HG03139 (cell line): ENCODE data around the gene SPIN2B.
"Not testable (repeated sequence)": the region's sequence is repeated elsewhere in the genome, so short reads cannot be mapped to it uniquely, and the experiment has no call there.

Source experiments
- ATAC-seq: cut with Tn5 transposase; IDR thresholded peaks from one replicate; pipeline ENCODE4 v1.9.1; 2021; ENCODE audit not compliant: unreplicated experiment

Gene SPIN2B

GRCh38 chrX:57121162-57121755 lies at the start of gene SPIN2B:
TSS of gene SPIN2B (minus strand) at chrX:57121548.
- ATAC-seq, result peak; percentile 99

GRCh38 chrX:57156397-57157049 lies 35.2 kb upstream of the SPIN2B start:
- ATAC-seq, result no peak

DNA sequence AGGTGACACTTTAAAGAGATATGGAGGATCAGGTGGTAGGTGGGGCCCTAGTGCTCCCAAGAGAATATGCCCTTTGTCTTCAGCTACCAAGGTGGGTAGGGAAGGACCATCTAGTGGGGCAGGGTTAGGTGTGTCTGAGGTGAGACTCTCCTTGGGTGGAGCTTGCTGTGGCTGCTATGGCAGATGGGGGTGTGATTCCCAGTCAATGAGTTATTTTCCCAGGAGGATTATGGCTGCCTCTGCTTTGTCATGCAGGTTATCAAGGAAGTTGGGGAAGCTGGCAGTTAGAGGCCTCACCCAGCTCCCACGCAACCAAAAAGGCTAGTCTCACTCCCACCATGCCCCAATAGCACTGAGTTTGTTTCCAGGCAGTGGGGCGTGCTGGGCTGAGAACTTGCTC lies 33.8 kb upstream of the SPIN2B start:
- no peak for ATAC-seq

DNA sequence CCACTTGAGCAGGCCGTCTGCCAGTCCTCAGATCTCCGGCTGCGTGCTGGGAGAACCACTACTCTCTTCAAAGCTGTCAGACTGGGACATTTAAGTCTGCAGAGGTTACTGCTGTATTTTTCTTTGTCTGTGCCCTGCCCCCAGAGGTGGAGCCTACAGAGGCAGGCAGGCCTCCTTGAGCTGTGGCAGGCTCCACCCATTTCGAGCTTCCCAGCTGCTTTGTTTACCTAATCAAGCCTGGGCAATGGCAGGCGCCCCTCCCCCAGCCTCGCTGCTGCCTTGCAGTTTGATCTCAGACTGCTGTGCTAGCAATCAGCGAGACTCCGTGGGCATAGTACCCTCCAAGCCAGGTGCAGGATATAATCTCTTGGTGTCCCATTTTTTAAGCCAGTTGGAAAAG lies 30.9 kb upstream of the SPIN2B start:
- not testable (repeated sequence) for ATAC-seq

- no peak for ATAC-seq
These were observed 17.3 kb upstream of the SPIN2B start for GRCh38 chrX:57138674-57139073.

GRCh38 chrX:57137501-57137900 lies 16.2 kb upstream of the SPIN2B start:
- no peak for ATAC-seq

DNA sequence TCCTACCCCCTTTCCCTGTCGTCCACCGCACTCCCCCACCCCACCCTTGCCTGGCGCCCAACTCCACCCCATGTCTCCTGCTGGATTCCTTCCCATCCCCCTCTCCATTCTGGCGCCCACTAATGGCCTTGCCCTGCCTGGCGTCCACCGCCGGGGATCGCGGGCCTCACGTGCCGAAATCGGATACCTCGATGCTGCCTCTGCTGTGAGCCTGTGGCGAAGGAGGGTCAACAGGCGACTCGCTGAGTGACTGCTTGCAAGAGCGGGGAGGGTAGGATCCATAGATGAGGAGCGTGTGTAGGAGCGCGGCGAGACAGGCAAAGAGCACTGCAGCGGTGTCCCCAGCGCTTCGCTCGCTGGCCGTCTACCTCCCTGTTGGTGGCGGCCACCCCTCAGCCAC lies 15.7 kb upstream of the SPIN2B start, which contains the start of gene SPIN2A:
TSS of gene SPIN2A (minus strand) at position 325 of the 400 bp plus-strand sequence. CDS start 800 bp downstream, outside the sequence.
- ATAC-seq, result not testable (repeated sequence)

GRCh38 chrX:57136589-57136988 lies 15.2 kb upstream of the SPIN2B start:
- not testable (repeated sequence) for ATAC-seq

DNA sequence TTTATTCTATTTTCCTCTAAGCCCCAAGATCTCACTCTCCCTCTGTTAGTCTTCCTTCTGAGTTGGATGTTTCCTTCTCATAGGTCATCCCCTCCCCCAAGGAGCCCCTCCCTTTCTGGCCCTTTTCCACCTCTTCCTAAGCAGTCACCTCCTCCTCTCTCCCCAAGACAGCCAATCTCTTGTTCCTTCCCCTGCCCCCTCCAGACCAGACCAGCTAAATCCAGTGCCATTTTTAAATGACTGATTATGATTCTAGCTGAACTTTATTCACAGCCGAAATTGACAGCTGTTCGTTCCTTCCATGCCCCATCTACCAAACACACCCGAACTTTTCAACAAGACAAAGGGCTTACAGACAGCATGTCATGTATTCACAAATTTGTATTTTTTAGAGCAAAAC lies 13.9 kb upstream of the SPIN2B start:
- ATAC-seq, result no peak

DNA sequence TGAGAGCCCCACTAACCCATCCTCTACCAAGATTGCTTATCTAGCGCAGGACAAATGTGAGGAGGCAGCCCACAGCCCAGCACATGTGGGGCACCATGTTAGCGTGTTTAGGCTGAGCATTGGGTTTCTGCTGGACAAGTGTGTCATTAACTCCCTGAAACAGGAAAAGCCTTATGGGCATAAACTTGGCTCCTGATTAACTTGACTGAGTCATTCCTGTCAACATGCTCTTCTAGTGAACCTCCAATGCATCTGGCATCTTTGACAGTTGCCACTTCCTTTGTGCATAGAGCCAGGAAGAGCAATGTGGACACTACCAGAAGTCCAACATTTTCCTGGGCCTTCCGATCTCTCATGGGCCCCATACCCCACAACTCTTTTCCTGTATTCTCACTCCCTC lies 13.4 kb upstream of the SPIN2B start:
- ATAC-seq, result no peak

DNA sequence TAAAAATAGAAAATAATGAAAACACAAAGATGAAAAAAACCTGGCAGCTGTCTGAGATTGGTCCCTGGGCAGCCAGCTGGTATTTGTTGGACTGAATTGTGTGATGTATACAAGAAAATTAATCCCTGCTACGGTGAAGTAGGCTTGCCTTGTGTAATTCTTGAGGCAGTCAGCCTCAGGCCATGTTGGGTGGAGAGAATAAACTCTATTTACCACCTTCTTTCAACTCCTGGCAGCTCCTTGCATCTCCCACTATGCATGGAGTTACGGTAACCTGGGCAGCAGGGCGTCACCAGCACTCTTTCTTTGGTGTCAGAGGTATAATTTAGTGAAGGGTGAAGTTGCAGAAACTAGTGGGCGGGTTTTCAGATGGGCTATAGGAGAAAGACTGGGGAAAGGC lies 12.4 kb upstream of the SPIN2B start:
- ATAC-seq, result no peak

DNA sequence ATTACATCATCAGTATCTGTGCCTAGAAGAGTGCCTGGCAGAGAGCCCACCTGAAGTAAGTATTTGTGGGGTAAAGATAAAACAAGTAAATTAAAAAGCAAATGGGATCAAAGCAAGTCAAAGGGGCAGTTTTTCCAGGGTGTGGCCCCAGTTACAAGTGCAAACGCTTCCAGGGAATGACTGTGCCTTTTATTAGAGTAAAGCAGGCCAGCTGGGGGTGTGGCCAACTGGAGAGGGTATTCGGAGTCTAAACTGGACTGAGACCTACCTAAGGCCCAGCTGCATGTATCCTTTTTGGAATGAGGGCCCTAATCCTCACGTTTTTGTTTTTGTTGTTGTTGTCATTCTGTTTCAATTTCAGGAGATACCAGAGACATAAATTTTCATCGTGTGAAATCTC lies 11.9 kb upstream of the SPIN2B start:
- ATAC-seq, result not testable (repeated sequence)

- ATAC-seq, result no peak
These were observed 10.7 kb upstream of the SPIN2B start for GRCh38 chrX:57132046-57132445.

GRCh38 chrX:57121816-57122215 lies 468 bp upstream of the SPIN2B start:
- no peak for ATAC-seq

DNA sequence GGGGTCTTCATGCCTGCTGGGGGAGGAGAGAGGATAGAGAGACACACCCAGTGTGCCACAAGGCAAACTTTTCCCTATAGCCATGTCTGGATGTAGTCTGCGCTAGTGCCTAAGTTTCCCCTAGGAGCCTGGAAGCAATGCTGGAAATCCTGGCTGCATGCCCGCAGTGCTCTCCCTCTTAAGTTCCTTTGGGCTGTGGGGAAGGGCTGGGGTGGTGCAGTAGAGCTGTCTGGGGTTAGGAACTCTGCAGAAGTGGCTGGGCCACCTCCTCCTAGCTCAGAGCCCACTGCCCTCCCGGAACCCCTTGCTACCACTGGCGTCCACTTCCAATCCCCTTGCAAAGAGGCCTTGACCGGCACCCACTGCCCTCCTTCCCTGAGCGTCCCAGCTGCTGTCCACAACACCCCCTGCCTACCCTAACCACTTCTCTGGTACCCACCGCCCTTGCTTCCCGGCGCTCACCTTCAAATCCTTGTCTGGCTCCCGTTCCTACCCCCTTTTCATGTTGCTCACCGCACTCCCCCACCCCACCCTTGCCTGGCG lies 658 bp downstream of the SPIN2B start:
- not testable (repeated sequence) for ATAC-seq

- no peak for ATAC-seq
These were observed 1.9 kb downstream of the SPIN2B start for GRCh38 chrX:57119416-57119815.

DNA sequence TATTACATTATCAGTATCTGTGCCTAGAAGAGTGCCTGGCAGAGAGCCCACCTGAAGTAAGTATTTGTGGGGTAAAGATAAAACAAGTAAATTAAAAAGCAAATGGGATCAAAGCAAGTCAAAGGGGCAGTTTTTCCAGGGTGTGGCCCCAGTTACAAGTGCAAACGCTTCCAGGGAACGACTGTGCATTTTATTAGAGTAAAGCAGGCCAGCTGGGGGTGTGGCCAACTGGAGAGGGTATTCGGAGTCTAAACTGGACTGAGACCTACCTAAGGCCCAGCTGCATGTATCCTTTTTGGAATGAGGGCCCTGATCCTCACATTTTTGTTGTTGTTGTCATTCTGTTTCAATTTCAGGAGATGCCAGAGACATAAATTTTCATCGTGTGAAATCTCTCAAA lies 3.8 kb downstream of the SPIN2B start:
- not testable (repeated sequence) for ATAC-seq

- no peak for ATAC-seq
These were observed 16.4 kb downstream of the SPIN2B start for GRCh38 chrX:57104921-57105398.

DNA sequence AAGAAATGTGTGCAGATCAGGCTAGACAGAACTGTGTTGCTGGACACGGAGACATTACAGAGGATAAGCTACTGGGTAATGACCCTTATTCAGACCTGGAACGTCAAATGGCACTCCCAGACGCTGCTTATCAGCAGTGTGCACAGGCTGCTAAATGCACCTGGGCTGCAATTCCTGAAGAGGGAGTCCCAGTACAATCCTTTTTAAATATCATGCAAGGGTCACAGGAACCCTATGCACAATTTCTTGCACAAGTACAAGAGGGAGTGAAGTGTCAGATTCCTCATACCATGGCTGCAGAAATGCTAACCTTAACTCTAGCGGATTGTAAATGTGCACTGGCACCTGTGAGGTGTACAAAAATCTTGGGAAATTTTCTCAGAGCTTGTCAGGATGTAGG lies 16.9 kb downstream of the SPIN2B start:
- no peak for ATAC-seq

GRCh38 chrX:57103489-57103888 lies 17.9 kb downstream of the SPIN2B start:
- ATAC-seq, result no peak

GRCh38 chrX:57102918-57103317 lies 18.4 kb downstream of the SPIN2B start:
- not testable (repeated sequence) for ATAC-seq

- ATAC-seq, result no peak
These were observed 38.2 kb downstream of the SPIN2B start for GRCh38 chrX:57083143-57083542.
